Activated CD8-positive, alpha-beta memory T cell treated with anti-CD3 and anti-CD28 coated beads, Interleukin-2, amount 50 U/mL, for 1 hour (primary cell): ENCODE data around the gene DNMT1.

Experiments used
- DNase-seq: peaks from one replicate; pipeline ENCODE4 v3.0.0-alpha.2; 2020; ENCODE audit errors: extremely low read depth

DNMT1 gene

GRCh38 chr19:10141479-10141878 is 53.3 kb downstream of the DNMT1 start:
- no peak for DNase-seq

- no peak for DNase-seq
Measured at GRCh38 chr19:10139952-10140351, 54.8 kb downstream of the DNMT1 start.

GRCh38 chr19:10138879-10139795 is 55.6 kb downstream of the DNMT1 start:
- no peak for DNase-seq

DNA sequence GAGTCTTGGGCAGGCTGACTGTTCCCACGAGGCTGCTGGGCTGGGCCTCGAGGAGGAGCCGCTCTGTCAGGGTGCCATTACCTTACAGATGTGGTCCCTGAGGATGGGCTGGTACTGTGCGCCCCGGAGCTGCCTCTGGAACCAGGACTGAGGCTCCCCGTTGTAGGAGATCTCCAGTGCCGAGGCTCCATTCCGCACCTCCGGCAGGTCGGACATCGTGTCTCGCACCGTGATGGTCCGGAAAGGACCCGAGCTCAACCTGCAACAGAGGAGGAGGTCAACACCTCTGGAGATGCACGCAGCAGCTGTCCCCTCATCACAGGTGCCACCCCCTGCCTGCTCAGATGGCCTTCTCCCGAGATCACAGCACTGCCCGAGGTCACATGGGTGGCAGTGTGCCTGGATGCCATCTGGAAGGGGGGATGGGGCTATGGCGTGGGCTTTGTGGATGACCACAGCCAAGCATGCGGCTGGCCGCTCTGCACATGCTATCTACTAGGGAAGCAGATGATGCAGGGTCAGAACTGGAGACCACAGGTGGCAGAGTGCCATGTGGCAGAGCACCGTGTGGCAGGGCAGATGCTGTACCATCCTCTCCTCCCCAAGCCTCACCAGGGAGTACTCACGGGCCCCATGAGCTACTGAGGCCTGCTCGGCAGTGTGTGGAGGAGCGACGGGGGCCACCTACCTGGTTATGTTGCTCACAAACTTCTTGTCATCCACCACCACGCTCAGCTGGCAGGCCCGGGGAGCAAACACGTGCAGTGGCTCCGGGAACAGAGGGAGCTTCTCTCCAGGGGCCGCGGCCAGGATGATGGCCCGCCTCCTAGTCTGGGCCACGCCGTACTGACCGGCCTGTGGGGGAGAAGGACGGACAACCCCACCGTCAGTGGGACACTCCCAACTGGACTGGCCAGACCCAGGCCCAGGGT is 56.7 kb downstream of the DNMT1 start:
- DNase-seq: no peak

DNA sequence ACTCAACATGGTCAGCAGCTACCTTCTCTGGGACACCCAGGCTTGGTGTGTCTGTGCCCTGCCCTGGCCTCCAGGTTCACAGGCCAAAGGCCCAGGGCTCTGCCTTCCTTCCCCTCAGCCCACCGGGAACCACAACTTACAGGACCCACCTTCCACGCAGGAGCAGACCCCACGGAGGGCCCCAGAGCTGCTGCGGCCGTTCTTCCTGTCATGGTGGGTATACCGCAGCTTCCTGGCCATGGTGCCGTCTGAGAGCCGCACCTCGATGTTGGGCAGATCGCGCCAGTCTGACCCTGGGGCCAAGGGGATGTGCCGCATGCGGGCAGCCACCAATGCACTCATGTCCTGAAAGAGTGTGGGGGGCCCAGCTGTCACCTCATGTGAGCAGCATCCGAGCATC is 57.8 kb downstream of the DNMT1 start:
- DNase-seq: no peak

DNA sequence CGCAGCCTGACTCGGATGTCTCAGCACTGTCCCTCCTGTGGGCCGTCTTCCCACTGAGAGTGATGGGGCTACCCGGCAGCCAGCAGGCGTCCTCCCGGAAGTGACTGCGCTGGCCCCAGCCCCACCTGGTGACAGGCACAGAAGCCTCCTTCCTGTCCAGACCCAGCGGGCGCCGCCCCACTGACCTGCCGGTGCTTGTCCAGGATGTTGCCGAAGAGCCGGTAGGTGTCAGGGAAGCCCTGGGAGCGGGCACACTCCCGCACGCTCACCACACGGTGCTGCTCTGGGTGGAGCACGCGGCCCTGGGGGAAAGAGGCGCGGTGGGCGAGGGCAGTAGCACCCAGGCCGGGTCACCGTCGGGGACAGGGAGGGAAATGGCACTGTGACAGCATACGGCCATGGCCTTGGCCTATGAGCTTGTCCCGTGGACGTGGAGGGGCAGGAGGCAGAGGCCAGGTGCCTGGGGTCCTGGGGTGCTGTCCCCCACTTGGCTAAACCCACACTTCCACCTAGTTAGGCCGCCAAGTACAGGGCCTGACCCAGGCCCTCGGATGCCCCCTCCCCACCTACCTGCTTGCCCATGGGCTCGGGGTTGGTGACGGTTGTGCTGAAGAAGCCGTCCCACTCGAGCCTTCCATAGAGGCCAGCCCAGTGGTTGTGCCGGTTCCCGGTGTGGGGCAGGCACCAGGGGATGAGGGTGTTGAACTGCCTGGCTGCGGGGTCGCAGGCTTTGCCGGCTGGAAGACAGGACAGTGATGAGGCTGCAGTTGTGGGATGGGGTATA is 59.0 kb downstream of the DNMT1 start:
- no peak for DNase-seq

DNA sequence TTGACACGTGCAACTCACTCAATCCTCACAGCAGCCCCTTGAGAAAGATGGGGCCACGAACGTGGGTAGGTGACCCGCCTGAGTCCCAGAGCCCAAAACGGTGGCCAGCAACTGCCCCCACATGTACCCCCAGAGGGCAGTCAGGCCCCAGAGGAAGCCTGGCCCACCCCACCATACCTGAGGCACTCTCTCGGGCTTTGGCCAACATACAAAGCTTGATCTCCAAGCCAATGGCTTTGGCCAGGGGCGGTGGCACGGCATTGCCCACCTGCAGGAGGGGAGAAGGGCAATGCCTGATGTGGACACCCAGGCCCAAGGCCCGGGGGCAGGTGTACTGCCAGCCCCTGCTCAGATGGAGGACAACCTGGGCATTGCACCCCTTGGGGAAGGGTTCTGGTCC is 60.7 kb downstream of the DNMT1 start:
- no peak for DNase-seq

- no peak for DNase-seq
Measured at GRCh38 chr19:10133596-10133995, 61.2 kb downstream of the DNMT1 start.

GRCh38 chr19:10132905-10133304 is 61.8 kb downstream of the DNMT1 start:
- DNase-seq: no peak

DNA sequence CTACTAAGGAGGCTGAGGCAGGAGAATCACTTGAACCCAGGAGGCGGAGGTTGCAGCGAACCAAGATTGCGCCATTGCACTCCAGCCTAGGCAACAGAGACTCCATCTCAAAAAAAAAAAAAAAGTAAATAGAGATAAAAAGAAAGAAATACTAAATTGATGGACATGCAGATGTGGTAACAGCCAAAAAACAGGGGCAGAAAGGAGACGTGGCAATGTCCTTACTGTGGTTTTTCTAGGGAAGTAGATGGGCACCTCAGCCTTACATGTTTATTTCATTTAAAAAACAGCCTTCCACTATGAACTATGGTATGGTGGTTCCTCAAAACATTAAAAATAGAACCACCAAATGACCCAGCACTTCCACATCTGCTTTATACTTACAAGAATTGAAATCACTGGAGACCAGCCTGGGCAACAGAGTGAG is 68.5 kb downstream of the DNMT1 start:
- DNase-seq: no peak

DNA sequence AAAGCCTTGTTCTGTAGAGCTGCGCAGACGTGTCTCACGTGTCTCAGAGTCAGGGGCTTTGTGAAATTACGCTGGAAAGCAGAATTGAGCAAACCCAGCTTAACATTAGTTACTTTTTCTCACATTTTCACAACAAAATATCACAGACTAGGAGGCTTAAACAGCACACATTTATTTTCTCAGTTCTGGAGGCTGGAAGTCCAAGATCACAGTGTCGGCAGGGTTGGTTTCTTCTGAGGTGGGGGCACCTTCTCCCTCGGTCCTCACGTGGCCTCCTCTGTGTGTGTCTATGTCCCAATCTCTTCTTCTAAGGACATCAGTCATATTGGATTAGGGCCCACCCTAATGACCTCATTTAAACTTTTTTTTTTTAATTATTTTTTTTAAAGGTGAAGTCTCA is 70.3 kb downstream of the DNMT1 start:
- no peak for DNase-seq

- DNase-seq: no peak
Measured at GRCh38 chr19:10122045-10122444, 72.7 kb downstream of the DNMT1 start.

GRCh38 chr19:10120538-10121189 is 74.1 kb downstream of the DNMT1 start:
- no peak for DNase-seq

GRCh38 chr19:10118960-10119359 is 75.8 kb downstream of the DNMT1 start:
- DNase-seq: no peak

DNA sequence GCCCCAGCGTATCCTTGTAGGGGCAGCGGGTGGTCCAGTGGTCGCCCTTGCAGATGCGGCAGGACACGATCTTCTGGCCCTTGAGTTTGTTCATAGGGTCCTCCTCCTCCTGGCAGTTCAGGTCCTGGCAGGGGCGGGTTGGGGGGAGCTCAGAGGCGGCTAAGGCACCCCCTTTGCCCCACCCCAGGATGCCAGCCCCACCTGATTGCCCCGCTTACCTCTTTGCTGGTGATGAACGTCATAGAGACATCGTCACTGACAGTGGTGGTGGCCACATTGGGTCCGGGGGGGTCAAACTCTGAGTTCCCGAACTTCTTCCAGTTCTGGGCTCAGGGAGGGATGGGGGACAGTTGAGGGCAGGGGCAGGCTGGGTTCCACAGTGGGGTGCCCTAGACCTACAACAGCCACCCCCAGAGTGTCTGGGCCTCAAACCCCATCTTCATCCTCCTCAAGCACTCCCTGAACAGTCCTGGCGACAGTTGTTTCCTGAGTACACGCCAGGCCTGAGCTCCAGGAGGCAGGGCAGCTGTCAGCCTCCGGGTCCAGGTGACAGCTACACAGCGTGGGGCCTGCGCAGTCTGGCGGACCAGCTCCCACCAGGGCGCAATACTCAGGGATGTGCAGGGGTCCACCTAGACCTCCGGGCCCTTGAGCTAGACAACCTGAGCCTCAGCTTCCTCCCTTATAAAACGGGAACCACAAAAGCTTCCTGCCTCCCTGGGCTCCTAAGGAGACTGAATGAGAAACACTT is 77.7 kb downstream of the DNMT1 start:
- no peak for DNase-seq

DNA sequence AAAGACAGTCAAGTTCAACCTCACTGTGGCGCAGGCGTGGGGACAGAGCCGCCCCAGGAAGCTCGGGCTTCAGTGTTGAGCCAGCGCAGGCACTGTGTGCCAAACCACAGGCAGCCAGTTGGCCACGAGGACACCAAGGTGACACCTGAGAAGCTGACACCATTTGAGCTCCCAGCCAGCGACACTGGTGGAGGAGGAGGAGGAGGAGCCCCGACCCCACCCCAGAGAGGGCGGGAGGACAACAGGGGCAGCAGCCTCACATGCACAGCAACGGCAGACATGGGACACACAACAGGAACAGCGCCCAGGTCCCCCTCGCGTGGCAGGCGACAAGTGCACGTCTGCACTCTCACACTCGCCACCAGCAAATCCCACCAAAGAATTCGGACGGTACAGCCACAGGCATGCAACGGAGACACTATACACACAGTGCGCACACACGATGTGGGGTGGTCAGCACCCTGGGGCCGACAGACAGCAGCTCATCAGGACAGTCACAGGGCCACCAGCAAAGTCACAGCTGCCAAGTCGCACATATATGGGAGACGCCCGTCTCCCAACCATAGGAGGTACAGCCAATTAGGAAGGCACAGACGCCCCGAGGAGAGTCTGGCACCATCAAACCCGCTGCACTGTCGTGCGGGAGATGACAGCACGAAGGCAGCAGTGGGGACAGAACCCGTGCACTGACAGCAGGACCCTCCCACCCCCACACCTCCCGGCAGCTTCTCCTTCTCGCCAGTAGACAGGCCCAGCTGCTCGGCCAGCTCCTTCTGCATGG is 78.5 kb downstream of the DNMT1 start:
- no peak for DNase-seq

DNA sequence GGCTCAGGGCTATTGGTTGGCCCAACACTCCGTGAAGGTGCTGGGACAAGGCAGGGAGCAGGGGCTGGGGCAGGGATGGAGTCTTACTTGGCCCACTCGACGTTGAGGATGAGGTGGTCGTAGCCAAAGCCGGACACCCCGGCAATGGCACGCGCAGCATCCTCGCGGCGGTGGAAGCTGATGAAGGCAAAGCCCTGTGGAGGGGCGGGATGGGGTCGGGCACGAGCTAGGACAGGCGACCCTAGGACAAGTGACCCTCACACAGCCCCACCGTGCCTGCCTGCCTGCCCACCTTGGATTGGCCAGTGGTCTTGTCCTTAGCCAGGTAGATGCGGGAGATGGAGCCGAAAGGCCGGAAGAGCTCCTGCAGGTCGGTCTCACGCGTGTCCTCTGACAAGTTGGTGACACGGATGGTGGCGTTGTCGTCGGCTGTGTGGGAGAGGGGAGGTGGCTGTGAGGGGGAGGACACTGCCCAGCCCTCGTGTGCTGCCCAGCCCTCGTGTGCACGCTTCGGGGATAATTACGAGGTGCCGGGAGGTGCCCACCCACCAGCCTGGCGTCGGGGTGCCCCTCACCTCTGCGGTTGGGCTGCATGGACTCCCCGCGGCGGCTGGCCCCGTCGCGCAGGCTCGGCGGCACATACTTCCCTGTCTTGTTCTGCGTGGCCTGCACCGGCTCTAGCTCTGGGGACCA is 79.2 kb downstream of the DNMT1 start:
- no peak for DNase-seq

- DNase-seq: no peak
Measured at GRCh38 chr19:10114651-10115391, 79.9 kb downstream of the DNMT1 start.
